Adrenal gland (tissue), 12 donors: ENCODE data around the gene BROX. TPM values are rescaled to one million over a fixed set of nuclear protein-coding genes. Genes with fewer than 3 reads are reported as not detected.

ENCODE experiments used
- DNase-seq, 7 donors: peaks; one replicate each; pipeline ENCODE4 v3.0.0-alpha.2; 2019 to 2020
- H3K27ac ChIP-seq, 5 donors: fragments of 200-600 bp; sonication (generic) in 4 of 5; 1 replicate in 3 of 5; 2 replicates in 2 of 5; pipeline versions ENCODE4 v1.5.1 to v1.8.0; 2016 to 2020; ENCODE audit warnings: mild to moderate bottlenecking in 1 of 5
- H3K27me3 ChIP-seq: fragments of 200-600 bp; 2 replicates; pipeline ENCODE4 v1.8.0; 2021
- H3K36me3 ChIP-seq, 2 donors: fragments of 200-600 bp; replicated peaks in 1 of 2; 1 replicate in 1 of 2; 2 replicates in 1 of 2; pipeline versions ENCODE4 v1.5.1 to v1.8.0; 2018 to 2022
- H3K4me1 ChIP-seq, 2 donors: fragments of 200-600 bp; replicated peaks in 1 of 2; 1 replicate in 1 of 2; 2 replicates in 1 of 2; pipeline versions ENCODE4 v1.5.1 to v1.8.0; 2018 to 2021
- H3K4me3 ChIP-seq, 4 donors: fragments of 200-600 bp; sonication (generic) in 3 of 4; one replicate each; pipeline ENCODE4 v1.5.1; 2016 to 2018
- H3K9me3 ChIP-seq, 3 donors: fragments of 200-600 bp; sonication (generic) in 1 of 3; replicated peaks in 1 of 3; 1 replicate in 2 of 3; 2 replicates in 1 of 3; pipeline versions ENCODE4 v1.5.1 to v1.8.0; 2016 to 2021
- POLR2A ChIP-seq, 2 donors: fragments of 450-650 bp; IDR thresholded peaks; one replicate each; pipeline ENCODE4 v1.6.1; 2017; ENCODE audit warnings: antibody characterized with exemption in 2 of 2, mild to moderate bottlenecking in 2 of 2, moderate library complexity in 1 of 2
- WGBS, 4 donors: extraction: QIAGEN DNeasy Blood & Tissue Kit in 2 of 4; methylation state at CpG; one replicate each; pipeline versions ENCODE4 v1.1.5 to v1.1.7; 2013 to 2017; 5-methylcytosine and 5-hydroxymethylcytosine counted together
- intact Hi-C, 2 donors: fragments of 100-400 bp; cut with DNase I; formaldehyde crosslinking; loops; one replicate each; pipeline versions ENCODE4 v1.14.1 to v1.15.0; 2022 to 2023
- polyA plus RNA-seq, 3 donors: library from polyadenylated mRNA; stranded (reverse); fragments of 200-250 nt in 2 of 3; fragments of 350-450 nt in 1 of 3; fragmentation: Illumina TruSeq in 1 of 3; extraction: RNeasy Lipid Tissue Mini Kit (QIAGEN cat#74804) in 1 of 3; gene quantifications; one replicate each; pipeline ENCODE4 v1.2.3, GENCODE V29; 2013 to 2014
- total RNA-seq, 9 donors: library from RNA; depleted of rRNA in 4 of 9; stranded (reverse); fragments of >200 nt in 4 of 9; fragments of 120-200 nt in 1 of 9; fragmentation: NEBNext Ultra II Directional in 1 of 9; extraction: Animal tissue kit (Norgen Biotek cat#: 25700) in 1 of 9; gene quantifications; one replicate each; pipeline versions ENCODE4 v1.1.0 to v1.2.4, GENCODE V29; 2013 to 2023
- TF ChIP-seq, protein P1 (sequence below), 6 experiments: fragments of 450-650 bp in 4 of 6; fragments of 200-600 bp in 2 of 6; sonication (generic) in 1 of 6; IDR thresholded peaks; 1 replicate in 5 of 6; 2 replicates in 1 of 6; pipeline versions ENCODE4 v1.5.1 to v1.8.0; 2016 to 2021; ENCODE audit warnings: antibody characterized with exemption in 6 of 6, mild to moderate bottlenecking in 2 of 6, moderate library complexity in 1 of 6
- donor health status: healthy with polysubstance abuse.
- donor health status: Bipolar disorder and iron deficiency.
- donor health status: DM: yes; HTN: yes; CAD: no.
- donor health status: DM: no; HTN: no; CAD: no.
- donor health status: DM: no; HTN: no; CAD: no.
- donor health status: DM: yes; HTN: yes; CAD: no.

Gene BROX
- total and polyA plus RNA-seq, 12 donors = 14.1 to 81.3 (median 41.3) TPM

DNA sequence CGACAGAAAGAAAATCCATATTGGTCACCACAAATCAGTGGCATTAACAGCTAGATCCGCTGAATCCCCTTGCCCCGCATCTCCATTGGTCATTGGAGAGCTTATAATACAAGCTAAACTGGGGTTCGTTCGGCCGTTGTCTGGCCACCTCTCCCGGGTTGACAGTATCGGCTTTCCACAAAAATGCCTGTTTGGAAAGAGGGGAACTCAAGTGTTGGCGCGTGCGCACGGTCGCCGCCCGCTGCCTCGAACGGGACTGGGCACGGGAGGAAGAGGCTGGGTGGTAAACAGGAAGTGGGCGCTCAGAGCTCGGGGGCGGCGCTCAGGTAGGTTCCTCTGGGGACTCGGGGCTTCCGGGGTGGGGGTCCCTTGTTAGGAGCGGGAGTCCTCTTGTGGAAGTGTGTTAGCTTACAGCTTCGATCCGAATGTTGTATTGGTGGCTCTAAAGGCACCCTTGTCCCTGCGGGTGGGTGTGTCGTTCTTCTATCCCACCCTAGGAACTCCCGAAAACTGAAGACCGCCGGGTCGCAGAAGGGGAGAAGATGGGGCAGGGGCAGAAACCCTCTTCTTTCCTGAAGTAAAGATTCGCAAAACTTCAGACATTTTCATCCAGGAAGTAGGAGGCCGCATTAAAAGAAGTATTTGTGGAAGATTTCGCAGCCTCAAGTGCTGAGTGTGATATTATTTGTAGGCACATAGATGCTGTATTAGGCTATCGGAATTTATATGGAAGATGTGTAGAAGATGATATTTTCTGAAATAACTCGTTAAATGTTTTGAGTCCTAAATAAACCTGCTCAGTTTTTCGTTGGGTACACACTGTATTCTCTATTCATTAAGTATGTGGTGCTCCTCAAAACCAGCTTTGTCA lies 962 bp downstream of the BROX start:
- Histone ChIP-seq H3K36me3 (peaks cover 0 to 24% of the 10 kb centered on the region in 2 donors), H3K9me3 (no peaks in the 10 kb centered on the region), H3K27ac (peak overlapping the region; percentile 93 to 99 (median 98)), H3K27me3 (no peaks in the 10 kb centered on the region), H3K4me1 (peaks cover 0 to 22% of the 10 kb centered on the region in 2 donors), H3K4me3 (peak overlapping the region; percentile 43 to 97 (median 80))
- TF ChIP-seq, protein P1, sequence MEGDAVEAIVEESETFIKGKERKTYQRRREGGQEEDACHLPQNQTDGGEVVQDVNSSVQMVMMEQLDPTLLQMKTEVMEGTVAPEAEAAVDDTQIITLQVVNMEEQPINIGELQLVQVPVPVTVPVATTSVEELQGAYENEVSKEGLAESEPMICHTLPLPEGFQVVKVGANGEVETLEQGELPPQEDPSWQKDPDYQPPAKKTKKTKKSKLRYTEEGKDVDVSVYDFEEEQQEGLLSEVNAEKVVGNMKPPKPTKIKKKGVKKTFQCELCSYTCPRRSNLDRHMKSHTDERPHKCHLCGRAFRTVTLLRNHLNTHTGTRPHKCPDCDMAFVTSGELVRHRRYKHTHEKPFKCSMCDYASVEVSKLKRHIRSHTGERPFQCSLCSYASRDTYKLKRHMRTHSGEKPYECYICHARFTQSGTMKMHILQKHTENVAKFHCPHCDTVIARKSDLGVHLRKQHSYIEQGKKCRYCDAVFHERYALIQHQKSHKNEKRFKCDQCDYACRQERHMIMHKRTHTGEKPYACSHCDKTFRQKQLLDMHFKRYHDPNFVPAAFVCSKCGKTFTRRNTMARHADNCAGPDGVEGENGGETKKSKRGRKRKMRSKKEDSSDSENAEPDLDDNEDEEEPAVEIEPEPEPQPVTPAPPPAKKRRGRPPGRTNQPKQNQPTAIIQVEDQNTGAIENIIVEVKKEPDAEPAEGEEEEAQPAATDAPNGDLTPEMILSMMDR (IDR thresholded peaks at IDR 0.05) = no peak
- peak; percentile 1 to 68 for TF ChIP-seq POLR2A (IDR thresholded peaks at IDR 0.05)
- 0 to 1% (median 0%) methylated on average over 31 to 39 of the region's 39 CpGs for whole genome bisulfite sequencing, 4 donors
- intact Hi-C loops = loop anchor here in 1 of 2 donors (10.0 kb wide), 1 partner anchor 59 kb away; no protein-coding TSS in a partner anchor
- peak; percentile 92 to 96 (median 94) for DNase-seq

DNA sequence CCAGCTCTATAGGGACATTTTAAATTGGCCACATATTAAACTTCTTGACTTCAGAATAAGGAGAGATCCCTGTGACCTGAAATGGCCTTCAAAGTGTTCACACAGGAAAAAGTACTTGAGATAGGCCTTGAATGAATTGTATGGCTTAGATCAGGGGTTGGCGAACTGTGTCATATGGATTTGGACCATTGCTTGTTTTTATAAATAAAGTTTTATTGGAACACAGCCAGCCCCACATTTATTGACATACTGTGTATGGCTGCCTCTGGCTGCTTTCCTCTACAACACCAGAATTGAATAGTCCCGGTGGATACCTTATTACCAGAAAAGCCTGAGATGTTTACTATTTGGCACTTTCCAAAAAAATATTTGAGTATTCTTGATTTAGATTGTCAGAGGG lies 4.0 kb downstream of the BROX start:
- H3K36me3 ChIP-seq = peaks cover 0 to 53% of the 10 kb centered on the region in 2 donors
- no peaks in the 10 kb centered on the region for H3K9me3 ChIP-seq
- TF ChIP-seq POLR2A (IDR thresholded peaks at IDR 0.05) = no peak
- TF ChIP-seq, protein P1 (IDR thresholded peaks at IDR 0.05) = no peak
- no peak overlapping the region for H3K27ac ChIP-seq
- DNase-seq = no peak
- H3K4me3 ChIP-seq = no peak overlapping the region
- intact Hi-C loops = loop anchor here in 1 of 2 donors (10.0 kb wide), 1 partner anchor 62 kb away; no protein-coding TSS in a partner anchor
- H3K4me1 ChIP-seq = peaks cover 0 to 8% of the 10 kb centered on the region in 2 donors
- H3K27me3 ChIP-seq = no peaks in the 10 kb centered on the region
- WGBS, 4 donors = 96 to 100% (median 97%) methylated on average over 2 of the region's 2 CpGs

DNA sequence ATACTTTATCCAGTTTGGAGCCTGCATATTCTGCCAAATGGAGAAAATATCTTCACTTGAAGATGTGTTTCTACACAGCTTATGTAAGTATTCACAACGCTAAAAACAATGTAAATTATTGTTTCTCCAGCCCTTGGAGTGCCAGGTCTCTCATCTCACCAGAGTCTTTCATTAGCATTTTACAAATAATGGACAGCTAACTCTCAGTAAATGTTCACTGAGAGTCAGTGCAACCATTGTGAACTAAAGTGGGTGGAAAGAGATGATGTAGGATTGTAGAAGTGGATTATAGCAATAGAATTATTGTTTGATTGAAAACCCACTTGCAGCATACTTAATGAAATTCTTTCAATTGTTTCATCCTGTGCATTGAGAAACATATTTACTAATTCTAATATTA lies 16.4 kb downstream of the BROX start:
- peaks cover 0 to 100% of the 10 kb centered on the region in 2 donors for H3K36me3 ChIP-seq
- no peak for TF ChIP-seq POLR2A (IDR thresholded peaks at IDR 0.05)
- TF ChIP-seq, protein P1 (IDR thresholded peaks at IDR 0.05) = no peak
- 84 to 100% (median 88%) methylated on average over 1 of the region's 1 CpG for WGBS, 4 donors
- intact Hi-C loops = no loop called here
- no peak overlapping the region for H3K27ac ChIP-seq
- no peaks in the 10 kb centered on the region for H3K9me3 ChIP-seq
- DNase-seq = no peak
- H3K4me3 ChIP-seq = no peak overlapping the region
- no peaks in the 10 kb centered on the region for H3K4me1 ChIP-seq
- no peaks in the 10 kb centered on the region for H3K27me3 ChIP-seq

DNA sequence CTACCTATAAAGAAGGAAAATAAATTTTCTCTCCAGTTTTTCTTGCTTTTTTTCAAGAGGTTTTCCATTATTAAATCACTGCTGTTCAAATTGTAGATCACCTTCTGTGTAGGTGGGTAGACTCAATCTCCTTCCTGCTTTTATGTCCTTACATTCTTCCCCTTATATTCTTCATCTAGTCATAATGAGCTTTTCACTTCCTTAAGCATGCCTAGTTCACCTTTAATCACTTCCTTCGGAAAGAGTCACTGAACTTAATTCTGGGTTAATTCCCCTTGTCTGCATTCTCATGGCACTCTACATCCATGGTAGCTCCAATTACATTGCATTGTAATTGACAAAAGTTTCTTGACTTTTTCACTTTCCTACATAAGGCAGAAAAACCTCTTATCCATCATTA lies 18.5 kb downstream of the BROX start:
- WGBS, 4 donors = 73 to 84% (median 81%) methylated on average over 1 of the region's 1 CpG
- no peak for DNase-seq
- TF ChIP-seq, protein P1 (IDR thresholded peaks at IDR 0.05) = no peak
- no peak for TF ChIP-seq POLR2A (IDR thresholded peaks at IDR 0.05)
- H3K27ac ChIP-seq = no peak overlapping the region
- no peaks in the 10 kb centered on the region for H3K27me3 ChIP-seq
- no peak overlapping the region for H3K4me3 ChIP-seq
- H3K4me1 ChIP-seq = no peaks in the 10 kb centered on the region
- intact Hi-C loops = no loop called here
- H3K36me3 ChIP-seq = peaks cover 0 to 89% of the 10 kb centered on the region in 2 donors
- no peaks in the 10 kb centered on the region for H3K9me3 ChIP-seq
